GM19043 (cell line): Measurements from ENCODE around the gene ASZ1.

Experiments
- ATAC-seq: cut with Tn5 transposase; IDR thresholded peaks from one replicate; pipeline ENCODE4 v1.9.1; 2021; ENCODE audit warnings: low read depth; ENCODE audit not compliant: unreplicated experiment

ASZ1 gene

DNA sequence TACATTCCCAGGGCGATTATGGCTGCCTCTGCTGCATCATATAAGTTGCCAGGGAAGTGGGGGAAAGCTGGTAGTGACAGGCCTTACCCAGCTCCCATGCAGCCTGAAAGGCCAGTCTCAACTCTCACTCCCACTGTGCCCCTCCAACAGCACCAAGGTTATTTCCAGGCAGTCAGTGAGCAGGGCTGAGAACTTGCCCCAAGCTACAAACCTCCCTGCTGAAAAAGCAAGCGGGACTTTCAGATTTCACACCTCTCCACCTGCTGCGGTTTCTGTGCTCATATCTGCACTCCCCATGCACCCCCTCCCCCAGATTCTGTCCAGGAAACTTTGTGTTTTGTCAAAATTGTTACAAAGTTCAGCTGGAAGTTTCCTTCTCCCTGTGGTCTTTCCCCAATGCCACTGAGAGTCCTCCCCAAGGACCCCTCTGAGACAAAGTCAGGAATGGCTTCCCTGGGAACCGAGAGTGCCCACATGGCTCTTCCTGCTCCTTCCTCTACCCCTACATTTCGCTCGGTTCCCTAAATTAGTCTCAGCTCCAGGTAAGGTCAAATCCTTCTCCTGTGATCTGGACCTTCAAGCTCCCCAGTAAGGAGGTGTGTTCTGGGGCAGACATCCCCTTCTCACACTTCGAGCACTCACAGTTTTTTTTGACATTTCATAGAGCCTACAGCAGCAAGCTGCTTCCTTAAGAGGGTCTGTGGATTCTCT lies 79.2 kb downstream of the ASZ1 start:
- peak; percentile 84 for ATAC-seq

DNA sequence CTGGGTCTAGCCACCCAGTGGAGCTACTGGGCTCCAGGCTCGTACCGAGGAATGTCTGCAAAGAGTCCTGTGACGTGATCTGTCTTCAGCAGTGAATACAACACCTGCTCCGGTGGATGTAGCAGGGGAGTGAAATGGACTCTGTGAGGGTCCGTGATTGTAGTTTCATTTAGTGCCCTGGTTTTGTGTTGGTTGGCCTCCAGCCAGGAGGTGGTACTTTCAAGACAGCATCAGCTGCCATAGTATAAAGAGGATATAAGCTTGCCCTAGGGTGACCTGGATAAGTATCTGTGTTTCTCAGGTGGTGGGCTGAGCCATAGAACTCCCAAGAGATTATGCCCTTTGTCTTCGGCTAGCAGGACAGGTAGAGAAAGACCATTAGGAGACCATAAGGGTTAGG lies 79.8 kb downstream of the ASZ1 start:
- ATAC-seq = no peak

DNA sequence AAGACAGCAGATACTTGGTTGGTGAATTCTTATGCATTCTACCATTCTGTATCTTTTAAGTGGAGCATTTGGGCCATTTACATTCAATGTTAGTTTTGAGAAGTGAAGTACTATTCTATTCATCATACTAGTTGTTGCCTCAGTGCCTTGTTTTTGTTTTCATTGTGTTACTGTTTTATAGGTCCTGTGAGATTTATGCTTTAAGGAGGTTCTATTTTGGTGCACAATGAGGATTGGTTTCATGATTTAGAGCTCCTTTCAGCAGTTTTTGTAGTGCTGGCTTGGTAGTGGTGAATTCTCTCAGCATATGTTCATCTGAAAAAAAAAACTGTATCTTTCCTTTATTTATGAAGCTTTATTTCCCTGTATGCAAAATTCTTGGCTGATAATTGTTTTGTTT lies 81.1 kb downstream of the ASZ1 start:
- no peak for ATAC-seq

DNA sequence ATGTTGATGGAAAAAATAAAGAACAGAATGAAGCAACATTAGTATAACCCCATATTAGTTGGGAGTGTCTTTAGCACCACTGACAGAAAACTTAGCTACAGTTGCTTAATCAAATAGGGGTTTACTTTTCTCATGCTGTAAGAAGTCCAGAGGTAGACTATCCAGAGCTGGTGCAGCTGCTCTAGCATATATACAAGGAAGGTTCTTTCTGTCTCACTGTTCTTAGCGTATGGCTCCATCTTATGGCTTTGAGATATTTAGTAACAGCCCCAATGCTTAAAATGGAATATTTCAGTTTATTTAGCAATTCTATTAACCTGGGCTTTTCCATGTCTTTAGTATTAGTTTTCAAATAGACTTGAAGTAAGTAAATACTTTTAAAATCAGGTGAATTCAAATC lies 89.3 kb downstream of the ASZ1 start:
- ATAC-seq = no peak

DNA sequence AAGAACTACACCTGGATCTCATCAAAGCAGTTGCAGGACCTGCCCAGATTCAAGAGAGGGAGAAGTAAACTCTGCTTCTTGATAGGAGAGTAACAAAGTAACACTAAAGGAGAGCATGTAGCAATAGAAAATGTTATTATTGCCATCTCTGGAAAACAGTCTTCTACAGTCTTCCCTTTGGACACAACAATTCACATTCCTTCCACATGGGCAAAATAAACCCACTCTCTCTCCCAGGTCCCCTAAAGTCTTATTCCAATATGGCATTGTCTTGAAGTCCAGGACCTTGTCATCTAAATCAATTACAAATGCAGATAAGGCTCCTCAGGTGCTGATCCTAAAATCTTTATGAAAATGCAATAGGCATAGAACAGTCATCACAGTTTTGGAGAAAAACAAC lies 94.1 kb downstream of the ASZ1 start:
- ATAC-seq = no peak

DNA sequence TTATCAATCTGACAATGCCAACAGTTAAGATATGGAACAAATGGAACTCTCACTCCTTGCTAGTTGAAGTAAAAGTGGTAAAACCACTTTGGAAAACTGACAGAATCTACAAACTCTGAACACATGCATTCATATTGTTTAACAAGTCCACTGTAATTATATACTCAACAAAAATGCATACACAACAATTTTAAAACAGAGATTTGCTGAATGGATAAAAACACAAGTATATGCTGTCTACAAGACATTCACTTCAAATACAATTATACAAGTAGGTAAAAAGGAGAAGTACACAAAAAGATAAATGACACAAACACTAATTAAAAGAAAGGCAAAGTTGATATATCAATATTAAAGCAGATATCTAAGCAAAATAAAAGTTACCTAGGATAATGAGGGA lies 95.3 kb downstream of the ASZ1 start:
- ATAC-seq = no peak

DNA sequence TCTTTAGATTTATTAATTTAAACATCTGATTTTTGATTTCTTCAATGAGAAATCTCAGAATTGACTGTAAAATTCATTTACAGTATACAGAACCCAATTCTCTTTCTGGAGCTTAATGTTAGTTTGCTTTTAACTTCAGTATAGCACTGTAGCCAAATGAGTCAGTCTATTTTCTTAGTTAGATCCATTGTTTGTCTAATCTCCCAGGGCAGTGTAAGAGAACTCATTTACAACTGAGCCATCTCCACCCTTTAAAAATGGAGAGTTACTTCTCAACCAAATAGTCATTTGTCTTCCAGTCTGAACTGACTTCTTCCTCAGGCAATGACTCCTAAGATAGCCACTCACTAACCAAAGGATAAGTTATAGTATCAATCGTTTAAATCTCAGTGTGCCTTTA lies 101.5 kb downstream of the ASZ1 start:
- ATAC-seq = no peak

DNA sequence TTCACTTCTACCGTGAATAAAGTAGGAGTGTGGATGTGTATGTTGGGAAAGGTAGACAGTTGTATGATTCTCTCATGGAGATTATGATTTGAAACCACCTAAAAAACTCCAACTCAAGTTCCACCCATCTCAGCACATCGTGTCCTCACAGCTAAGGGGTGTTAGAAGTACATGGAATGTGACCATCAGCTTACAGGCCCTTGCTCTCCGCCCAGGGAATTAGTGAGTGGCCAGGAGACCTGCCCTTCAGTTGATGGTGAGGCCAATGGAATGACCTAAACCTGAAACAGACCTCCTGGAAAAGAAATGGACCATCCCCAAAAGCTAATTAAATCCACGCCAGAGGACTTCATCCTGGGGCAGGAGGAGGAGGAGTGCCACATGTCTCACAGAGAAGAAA lies 102.3 kb downstream of the ASZ1 start:
- no peak for ATAC-seq

DNA sequence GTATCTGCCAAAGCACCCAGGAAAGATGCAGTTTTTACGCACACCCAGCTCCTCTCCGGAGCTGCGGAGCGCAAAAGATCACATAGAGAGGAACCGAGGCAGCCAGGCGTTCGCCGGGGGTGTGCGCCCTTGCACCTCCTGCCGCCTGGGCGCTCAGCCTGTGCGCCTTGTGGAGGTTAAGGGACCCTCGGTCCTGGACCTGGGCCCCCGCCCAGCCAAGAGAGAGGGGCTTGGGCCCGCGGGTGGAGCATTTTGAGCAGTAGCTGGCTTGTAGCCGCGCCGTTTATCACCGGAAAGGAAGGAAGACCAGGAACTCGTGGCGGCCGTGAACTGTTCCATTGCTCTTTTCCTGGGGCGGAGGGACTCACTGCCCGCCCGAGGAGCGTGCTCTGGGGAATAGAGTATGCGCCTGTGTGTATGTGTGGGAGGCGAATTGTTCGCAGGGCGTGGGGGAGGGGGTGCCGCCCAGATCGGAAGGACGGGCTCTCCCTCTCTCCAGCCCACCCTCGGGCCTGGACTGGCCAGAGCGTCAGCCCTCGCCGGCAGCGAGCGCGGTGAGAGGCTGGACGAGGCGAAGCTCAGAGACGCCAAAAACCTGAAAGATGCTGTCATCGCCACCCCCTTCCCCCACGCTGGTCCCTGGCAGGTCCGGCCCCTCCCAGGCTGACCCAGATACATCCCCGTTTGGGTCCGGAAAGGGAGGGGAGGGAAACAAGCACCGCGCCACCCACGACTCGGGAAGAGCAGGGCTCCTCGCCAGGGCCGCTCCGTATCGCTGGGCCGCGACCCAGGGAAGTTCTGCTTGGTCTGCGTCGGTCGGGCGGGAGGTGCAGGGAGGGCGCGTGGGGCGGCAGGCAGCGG lies 103.2 kb downstream of the ASZ1 start:
- ATAC-seq = no peak

DNA sequence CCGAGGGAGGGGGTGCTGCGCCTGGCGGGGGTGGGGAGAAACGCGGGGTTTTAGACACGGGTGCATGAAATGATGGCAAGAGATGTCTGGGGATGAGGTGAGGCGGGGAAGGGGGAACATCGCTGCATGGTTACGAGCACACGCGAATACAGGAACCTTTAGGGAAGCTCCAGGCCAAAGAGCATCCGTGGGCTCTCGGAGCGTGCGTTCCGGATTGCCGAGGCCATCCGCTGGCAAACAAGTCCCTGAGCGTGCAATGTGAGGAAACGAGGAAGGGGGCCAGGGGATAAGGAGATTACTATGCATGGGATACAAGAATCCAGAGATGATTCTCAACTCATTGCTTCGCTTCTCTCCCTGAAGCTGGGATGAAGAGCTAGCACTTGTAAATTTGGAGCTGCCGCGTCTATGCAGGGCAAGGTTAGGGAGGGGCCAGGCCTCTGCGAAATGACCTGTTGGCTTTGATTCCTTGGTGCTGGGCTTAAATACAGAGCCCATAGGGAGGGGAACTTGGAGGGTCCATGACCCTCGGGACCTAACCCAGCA lies 103.9 kb downstream of the ASZ1 start:
- no peak for ATAC-seq

DNA sequence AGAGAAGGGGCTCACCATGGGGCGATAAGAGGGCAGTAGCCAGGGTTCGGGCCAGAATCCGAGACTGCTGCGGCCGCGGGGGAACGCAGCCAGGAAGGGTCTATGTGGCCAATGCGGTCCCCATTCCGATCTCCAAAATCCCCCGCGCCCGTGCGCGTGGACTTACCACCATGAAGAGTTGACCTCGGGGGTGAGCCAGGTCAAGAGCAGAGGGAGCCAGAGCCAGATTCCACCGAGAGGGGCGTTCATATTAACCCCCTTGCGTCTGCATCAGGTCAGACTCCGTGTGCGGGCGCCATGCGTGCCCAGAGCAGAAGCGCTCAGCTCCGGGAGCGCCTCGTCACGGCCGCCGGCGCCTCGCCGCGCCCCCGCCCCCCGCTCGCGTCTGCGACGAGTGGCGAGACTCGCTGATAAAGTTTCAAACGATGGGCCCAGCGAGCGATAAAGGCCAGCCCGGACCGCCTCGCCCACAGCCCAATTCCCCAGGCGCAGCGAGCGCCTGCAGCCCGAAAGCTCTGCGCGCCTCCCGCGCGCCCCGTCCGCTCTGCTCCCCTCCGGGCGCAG lies 104.5 kb downstream of the ASZ1 start, which contains the start of gene WNT2:
TSS of gene WNT2 (minus strand) at position 318 of the 564 bp plus-strand sequence. CDS start at position 249, 69 bp downstream.
- no peak for ATAC-seq

DNA sequence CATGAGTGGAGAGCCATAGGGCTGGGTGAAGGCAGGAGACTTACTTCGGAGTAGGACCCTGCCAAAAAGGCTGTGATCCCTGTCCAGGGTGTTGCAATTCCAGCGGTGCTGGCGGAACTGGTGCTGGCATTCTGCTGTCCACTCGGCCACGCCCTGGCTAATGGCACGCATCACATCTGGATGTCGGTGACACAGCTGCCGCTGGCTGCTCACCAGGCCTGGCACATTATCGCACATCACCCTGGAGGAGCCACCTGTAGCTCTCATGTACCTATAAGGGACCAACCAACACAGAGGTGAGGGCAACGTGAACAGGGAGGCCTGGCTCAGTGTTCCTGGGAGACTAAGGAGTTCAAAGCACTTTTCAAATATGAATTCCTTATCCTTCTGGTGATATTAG lies 106.8 kb downstream of the ASZ1 start:
- no peak for ATAC-seq

DNA sequence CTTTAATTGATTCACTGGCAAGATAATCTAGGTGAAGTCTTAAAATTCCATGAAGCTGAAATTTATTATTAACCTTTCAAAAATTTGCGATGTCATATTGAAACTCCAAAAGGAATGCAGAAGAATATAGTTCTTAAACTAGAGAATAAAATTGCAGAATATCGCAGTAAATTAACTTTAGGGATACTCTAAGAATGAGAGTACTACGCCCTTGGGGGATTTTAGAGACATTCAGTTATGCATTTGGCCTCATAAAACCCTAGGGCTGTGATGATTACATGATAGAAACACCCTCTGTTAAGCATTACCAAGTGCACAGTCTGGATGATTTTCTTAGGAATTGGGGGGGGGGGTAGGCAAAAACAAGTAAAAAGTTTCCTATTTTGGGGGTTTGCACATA lies 108.1 kb downstream of the ASZ1 start:
- ATAC-seq = no peak

DNA sequence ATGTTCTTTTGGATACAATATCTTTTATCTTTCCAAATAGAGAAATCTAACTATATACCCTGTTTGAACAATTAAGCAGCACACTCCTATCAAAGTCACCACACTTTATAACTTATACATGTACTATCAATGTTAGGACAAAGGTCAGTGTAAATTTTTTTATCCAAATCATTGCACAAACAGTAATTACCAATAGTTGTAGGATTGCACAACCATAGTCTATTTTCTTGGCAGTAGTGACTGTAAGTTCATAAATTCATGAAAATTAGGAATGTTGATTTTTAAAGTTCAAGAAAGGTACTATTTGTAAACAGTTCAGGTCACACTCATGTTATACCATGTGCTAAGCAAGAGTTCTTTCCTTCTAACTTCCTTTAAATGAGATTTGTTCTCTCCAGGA lies 113.7 kb downstream of the ASZ1 start:
- no peak for ATAC-seq
